Stomach (tissue), 4 donors: ENCODE data around the gene SLC17A6.

Source experiments
- POLR2A ChIP-seq, 4 donors: fragments of 450-650 bp; IDR thresholded peaks; one replicate each; pipeline ENCODE4 v1.6.1; 2016; ENCODE audit warnings: antibody characterized with exemption in 4 of 4, control low read depth in 2 of 4, mild to moderate bottlenecking in 1 of 4, moderate library complexity in 1 of 4
- POLR2AphosphoS5 ChIP-seq, 3 donors: sonication (generic); formaldehyde crosslinking; IDR thresholded peaks; one replicate each; pipeline ENCODE4 v1.6.1; 2016; ENCODE audit warnings: antibody characterized with exemption in 3 of 3
- TF ChIP-seq, protein P1 (sequence below), 7 experiments: fragments of 450-650 bp in 4 of 7; fragments of 200-600 bp in 3 of 7; sonication (generic) in 3 of 7; IDR thresholded peaks; one replicate each; pipeline ENCODE4 v1.5.1; 2016 to 2019; ENCODE audit warnings: antibody characterized with exemption in 7 of 7, control low read depth in 2 of 7, mild to moderate bottlenecking in 1 of 7

DNA sequence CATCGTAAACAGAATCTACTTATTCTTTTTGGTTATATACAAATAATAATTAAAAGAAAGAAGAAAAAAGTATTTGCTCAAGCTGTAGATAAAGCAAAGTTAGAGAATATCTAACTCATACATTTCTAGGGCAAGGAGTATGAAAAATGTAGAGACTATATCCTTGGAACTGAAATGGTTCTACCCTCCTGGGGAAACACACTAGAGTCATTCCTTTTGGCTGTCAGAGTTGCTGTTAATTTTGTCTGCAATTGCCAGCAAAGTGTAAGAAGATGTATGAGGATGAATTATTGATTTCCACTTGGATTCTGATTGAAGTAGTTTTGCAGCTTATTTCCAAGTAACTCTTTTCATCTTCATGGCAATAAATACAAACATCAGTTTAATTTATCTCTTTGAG, 69.1 kb downstream of the SLC17A6 start:
- TF ChIP-seq, protein P1, sequence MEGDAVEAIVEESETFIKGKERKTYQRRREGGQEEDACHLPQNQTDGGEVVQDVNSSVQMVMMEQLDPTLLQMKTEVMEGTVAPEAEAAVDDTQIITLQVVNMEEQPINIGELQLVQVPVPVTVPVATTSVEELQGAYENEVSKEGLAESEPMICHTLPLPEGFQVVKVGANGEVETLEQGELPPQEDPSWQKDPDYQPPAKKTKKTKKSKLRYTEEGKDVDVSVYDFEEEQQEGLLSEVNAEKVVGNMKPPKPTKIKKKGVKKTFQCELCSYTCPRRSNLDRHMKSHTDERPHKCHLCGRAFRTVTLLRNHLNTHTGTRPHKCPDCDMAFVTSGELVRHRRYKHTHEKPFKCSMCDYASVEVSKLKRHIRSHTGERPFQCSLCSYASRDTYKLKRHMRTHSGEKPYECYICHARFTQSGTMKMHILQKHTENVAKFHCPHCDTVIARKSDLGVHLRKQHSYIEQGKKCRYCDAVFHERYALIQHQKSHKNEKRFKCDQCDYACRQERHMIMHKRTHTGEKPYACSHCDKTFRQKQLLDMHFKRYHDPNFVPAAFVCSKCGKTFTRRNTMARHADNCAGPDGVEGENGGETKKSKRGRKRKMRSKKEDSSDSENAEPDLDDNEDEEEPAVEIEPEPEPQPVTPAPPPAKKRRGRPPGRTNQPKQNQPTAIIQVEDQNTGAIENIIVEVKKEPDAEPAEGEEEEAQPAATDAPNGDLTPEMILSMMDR (IDR thresholded peaks at IDR 0.05) = no peak
- TF ChIP-seq POLR2AphosphoS5 (IDR thresholded peaks at IDR 0.05) = no peak
- TF ChIP-seq POLR2A (IDR thresholded peaks at IDR 0.05) = no peak
